NCI-H2081 treated with DMSO at 0.1 percent for 48 hours (cell line): ENCODE data around the gene ARIH1.

ENCODE experiments used
- DNase-seq: peaks from one replicate; lab custom pipeline; 2025; lab: John Stamatoyannopoulos, UW

Gene ARIH1

GRCh38 chr15:72540606-72541237 lies 66.6 kb downstream of the ARIH1 start:
- DNase-seq, result no peak

DNA sequence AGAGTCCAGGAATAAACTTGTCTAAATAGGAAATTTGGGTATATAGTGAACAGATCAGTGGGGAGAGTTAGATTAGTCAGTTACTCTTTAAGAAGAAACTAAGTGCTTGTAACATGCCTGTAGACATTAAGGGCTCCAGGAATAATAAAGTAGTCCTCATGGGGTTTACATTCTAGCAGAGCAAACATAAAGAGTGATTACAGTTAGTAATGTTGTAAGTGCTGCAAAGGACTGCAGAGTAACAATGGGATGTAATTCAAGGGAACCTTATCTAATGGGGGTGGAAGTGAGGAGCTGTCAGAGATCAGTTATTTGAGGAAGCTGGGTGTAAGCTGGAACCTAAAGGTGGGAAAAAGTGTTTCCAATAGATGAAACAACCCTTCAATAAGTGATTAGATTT lies 67.5 kb downstream of the ARIH1 start:
- DNase-seq, result no peak

DNA sequence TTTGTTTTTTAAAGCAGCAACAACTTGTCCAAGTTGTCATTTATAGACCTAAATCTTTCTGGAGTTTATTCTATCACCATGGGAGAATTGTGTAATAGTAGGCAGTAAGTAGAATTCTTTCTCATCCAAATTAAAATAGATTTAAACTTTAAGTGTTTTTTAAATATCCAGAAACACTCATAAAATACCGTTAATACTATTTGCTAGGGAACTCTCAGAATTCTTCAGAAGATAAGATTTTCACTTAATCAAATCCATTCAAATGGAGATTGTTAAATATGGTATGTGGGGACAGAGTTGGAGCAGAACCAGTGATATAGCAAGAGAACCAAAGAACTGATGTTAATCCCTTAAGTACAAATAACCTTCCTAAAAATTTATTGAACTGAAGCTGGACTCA lies 71.0 kb downstream of the ARIH1 start:
- no peak for DNase-seq

- no peak for DNase-seq
These were observed 80.6 kb downstream of the ARIH1 start for GRCh38 chr15:72554471-72555425.

- DNase-seq, result no peak
These were observed 85.7 kb downstream of the ARIH1 start for GRCh38 chr15:72559781-72560180.

DNA sequence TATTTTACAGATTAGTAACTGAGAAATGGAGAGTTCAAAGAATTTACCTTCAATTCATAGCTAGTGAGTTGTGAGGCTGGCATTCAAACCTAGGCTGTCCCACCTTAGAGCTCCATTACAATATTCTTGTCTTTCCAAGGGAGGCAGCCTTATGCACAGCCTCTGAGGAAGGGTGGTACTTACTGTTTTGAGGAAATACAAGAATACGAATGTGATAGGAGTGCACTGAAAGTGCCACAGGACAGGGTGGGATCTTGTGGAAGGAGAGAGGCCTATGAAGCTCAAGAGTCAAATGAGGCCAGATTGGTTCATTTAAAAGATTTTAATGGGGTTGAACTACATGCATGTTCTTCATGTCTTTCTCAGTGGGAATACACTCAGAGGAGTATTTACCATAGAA lies 86.3 kb downstream of the ARIH1 start:
- DNase-seq, result no peak

- no peak for DNase-seq
These were observed 88.3 kb downstream of the ARIH1 start for GRCh38 chr15:72562386-72562785.

DNA sequence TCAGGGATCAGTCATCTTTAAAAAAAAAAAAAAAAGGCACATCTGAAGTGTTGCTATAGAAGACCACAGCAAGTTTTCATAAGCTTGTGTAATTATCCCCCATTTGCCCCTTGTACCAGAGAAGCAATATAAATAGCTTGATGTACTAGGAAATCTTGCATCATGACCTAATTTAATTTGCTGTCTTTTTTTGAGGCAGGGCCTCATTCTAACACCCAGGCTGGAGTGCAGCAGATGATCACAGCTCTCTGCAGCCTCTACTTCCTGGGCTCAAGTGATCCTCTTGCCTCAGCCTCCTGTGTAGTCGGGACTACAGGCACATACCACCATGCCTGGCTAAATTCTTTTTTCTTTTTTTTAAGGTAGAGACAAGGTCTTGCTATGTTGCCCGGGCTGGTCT lies 88.7 kb downstream of the ARIH1 start:
- no peak for DNase-seq

DNA sequence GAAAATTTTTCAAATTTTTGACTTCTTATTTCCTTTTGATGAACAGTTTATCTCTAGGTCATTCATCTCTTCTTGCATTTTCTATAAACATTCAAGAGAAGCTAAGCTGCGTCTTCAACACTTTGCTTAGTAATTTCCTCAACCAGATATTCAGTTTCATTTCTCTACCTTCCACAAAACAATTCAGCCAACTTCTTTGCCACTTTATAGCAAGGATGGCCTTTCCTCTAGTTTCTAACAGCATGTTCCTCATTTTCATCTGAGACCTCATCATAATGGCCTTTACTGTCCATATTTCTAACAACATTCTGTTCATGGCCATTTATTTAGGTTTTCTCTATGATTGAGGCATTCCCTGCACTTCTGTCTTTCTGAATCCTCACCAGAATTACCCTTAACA lies 90.0 kb downstream of the ARIH1 start:
- DNase-seq, result no peak

DNA sequence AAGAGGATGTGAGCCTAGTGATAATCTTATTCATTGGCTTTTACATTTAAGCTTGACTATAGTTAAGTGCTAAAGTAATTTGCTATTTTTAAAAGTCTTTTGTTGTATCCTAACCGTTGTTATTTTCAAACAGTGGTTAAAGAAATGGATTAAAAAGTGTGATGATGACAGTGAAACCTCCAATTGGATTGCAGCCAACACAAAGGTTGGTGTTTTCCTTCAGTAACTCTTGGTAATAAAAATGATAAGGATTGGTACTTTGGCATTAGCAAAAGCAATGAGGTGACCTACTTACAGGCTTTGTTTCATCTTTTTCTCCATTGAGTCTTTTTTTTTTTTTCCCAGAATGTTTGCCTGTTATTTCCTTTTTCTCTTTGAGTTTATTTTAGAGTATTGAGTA lies 92.8 kb downstream of the ARIH1 start:
- no peak for DNase-seq

GRCh38 chr15:72570059-72570458 lies 95.9 kb downstream of the ARIH1 start:
- DNase-seq, result no peak

- no peak for DNase-seq
These were observed 105.7 kb downstream of the ARIH1 start for GRCh38 chr15:72579814-72580213.

DNA sequence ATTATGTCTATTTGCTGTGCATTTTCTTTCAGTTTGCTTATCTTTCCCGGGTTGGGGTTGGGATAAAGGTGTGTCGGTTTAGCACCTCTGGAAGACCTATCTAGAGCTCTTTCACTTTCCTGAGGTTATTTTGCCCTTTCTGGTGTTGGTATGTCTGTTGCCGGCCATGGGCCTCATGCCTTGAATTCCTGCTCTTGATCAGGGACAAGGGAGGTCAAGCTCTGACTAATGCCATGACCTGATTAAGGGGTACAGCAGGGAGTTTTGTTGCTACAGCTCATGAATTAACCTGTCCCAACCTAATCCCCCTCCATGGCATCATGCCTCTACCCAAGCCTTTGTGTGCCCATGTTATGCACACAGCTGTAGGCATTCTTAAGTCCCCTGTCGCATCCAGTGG lies 109.9 kb downstream of the ARIH1 start:
- DNase-seq, result no peak

DNA sequence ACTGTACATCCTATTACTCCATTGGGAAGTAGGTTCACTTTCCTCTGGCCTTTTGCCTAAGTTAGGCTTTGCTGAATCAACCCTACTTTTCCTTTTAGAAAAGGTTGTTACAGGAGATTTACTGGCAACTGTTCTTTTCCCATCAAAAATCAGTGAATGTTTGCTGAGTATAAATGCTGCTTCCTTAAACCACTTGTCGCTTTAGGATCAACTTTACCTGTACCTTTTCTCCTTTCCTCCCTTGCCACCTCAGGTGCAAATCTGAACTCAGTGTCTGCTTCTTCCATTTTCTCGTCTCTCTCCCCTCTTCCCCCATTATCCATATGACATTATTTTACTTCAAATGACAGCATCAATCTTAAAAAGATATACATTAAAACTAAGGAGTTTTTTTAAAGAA lies 110.9 kb downstream of the ARIH1 start:
- no peak for DNase-seq

DNA sequence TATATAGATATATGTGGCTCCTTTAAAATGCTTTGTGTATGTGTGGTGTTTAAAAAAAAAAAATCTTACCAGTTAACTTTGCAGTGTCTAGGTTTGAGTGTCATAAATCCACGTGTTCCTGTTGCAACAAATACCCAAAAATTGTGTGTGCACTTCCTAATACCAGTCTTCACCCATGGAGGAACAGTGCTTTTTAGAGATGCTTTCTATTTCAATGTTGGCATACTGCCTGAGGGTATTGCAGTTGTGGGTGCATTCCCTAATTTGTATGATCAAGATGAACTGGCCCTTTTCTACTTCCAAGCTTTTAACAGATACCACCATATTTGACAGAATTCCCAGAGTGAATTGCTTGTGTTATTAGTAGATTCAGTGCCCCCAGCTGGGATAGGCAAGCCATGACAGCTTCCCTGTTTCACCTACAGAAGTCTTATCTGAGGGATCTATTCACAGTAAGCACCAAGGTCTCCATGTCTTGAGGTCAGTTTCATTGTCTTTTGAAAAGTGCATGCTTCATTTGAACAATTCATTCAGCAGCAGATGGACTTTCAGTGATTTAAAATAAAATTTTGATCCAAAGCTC lies 111.4 kb downstream of the ARIH1 start:
- DNase-seq, result no peak

DNA sequence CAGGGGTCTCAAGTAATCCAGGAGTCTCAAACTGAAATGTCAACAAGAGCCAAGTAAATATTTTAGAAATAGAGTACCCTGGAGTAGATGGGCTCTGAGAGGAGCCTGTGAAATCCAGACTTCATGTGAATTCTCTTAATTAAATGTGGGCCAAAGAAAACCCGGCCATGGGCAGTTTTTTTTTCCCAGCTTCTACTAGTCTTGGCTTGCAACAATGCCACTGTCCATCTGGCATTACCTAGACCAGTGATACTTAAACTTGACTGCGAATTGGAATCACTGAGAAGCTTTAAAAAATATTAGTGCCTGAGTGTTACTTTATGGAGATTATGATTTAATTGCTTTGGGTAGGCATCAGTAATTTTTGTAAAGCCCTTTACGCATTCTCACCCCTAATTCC lies 114.0 kb downstream of the ARIH1 start:
- no peak for DNase-seq

- no peak for DNase-seq
These were observed 116.3 kb downstream of the ARIH1 start for GRCh38 chr15:72590427-72590826.

- no peak for DNase-seq
These were observed 117.2 kb downstream of the ARIH1 start for GRCh38 chr15:72591361-72591760.

DNA sequence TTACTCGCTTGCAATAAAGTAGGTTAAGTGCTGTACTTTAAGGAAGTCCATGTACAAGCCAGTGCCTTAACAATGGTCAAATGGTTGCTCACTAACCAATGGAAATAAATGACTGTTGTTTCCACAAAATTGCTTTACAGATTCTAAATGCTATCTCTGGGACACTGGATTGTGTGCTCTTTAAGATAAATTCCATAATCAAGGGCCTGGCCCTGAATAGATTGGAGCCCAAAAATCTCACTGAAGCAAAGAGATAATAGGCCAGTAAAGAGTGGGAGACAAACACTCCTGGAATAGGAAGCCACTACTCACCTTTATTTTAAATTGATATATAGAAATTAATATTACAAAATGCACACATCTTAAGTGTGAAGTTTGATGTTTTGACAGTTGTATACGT lies 118.0 kb downstream of the ARIH1 start:
- no peak for DNase-seq

- no peak for DNase-seq
These were observed 118.5 kb downstream of the ARIH1 start for GRCh38 chr15:72592676-72593075.

DNA sequence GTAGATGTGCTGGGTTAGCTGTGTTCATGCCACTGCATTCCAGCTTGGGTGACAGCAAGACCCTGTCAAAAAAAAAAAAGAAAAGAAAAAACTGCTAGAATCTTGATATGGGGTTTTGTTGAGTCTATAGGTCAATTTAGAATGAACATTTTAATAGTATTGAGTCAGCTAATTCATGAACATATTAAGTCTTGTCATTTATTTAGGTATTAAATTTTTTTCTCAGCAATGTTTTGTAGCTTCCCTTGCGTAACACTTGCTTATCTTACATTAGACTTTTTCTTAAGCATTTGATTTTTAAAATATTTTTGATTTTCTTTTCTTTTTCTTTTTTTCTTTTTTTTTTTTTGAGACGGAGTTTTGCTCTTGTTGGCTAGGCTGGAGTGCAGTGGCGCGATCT lies 119.7 kb downstream of the ARIH1 start:
- DNase-seq, result no peak

DNA sequence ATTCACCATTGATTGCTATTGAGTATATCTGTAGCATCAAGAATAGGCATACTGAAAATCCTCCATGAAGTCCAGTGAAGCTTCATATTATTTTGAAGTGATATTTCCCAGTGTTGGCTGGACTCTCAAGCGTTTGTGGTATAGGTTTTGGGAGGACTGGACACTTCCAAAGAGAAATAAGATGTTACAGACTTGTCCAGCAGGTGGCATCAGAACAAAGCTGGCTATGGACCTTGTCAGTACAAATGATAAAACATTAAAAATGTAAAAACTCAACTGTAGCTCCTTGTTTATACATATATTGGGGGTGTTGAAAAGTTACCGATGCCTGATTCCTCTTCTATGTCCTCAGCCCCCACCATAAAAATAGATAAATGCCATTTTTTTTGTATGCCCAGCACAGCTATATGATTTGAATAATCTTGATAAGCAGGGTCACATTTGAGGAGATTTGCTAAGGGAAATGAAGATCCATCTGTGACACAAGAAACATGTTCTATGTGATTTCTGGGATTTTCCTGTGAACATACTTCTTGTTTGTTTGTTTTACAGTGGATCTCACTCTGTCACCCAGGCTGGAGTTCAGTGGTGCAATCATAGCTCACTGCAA lies 125.8 kb downstream of the ARIH1 start:
- no peak for DNase-seq

- no peak for DNase-seq
These were observed 130.7 kb downstream of the ARIH1 start for GRCh38 chr15:72604794-72605193.
